Stromal cell of bone marrow (primary cell): ENCODE results near the gene CORO2B.

Experiments
- DNase-seq: peaks from one replicate; pipeline ENCODE4 v3.0.0-alpha.2; 2012; ENCODE audit warnings: low read depth

The CORO2B gene

GRCh38 chr15:68592054-68592453 lies 13.3 kb downstream of the CORO2B start:
- no peak for DNase-seq

GRCh38 chr15:68592544-68592943 lies 13.8 kb downstream of the CORO2B start:
- no peak for DNase-seq

GRCh38 chr15:68593341-68593740 lies 14.5 kb downstream of the CORO2B start:
- no peak for DNase-seq

- DNase-seq: no peak
These were observed 15.2 kb downstream of the CORO2B start for GRCh38 chr15:68593828-68594532.

GRCh38 chr15:68594533-68595259 lies 15.9 kb downstream of the CORO2B start:
- no peak for DNase-seq

GRCh38 chr15:68595260-68595564 lies 16.4 kb downstream of the CORO2B start:
- no peak for DNase-seq

GRCh38 chr15:68595761-68596160 lies 17.0 kb downstream of the CORO2B start:
- no peak for DNase-seq

- no peak for DNase-seq
These were observed 17.9 kb downstream of the CORO2B start for GRCh38 chr15:68596691-68597090.

GRCh38 chr15:68597581-68597980 lies 18.8 kb downstream of the CORO2B start:
- DNase-seq: no peak

GRCh38 chr15:68598171-68599152 lies 19.7 kb downstream of the CORO2B start:
- DNase-seq: no peak

- DNase-seq: no peak
These were observed 20.4 kb downstream of the CORO2B start for GRCh38 chr15:68599153-68599545.

GRCh38 chr15:68599560-68600071 lies 20.8 kb downstream of the CORO2B start:
- peak; percentile 64 for DNase-seq

GRCh38 chr15:68601206-68602197 lies 22.7 kb downstream of the CORO2B start:
- DNase-seq: no peak

GRCh38 chr15:68602459-68603215 lies 23.8 kb downstream of the CORO2B start:
- no peak for DNase-seq

- no peak for DNase-seq
These were observed 24.4 kb downstream of the CORO2B start for GRCh38 chr15:68603216-68603595.

GRCh38 chr15:68603951-68604350 lies 25.2 kb downstream of the CORO2B start:
- DNase-seq: no peak

GRCh38 chr15:68604840-68605478 lies 26.2 kb downstream of the CORO2B start:
- peak; percentile 90 for DNase-seq

- DNase-seq: no peak
These were observed 27.6 kb downstream of the CORO2B start for GRCh38 chr15:68606375-68606774.

GRCh38 chr15:68608206-68608843 lies 29.5 kb downstream of the CORO2B start:
- peak; percentile 57 for DNase-seq
